ENCODE results near the gene ZBTB46.
"Not testable (repeated sequence)": the region's sequence is repeated elsewhere in the genome, so short reads cannot be mapped to it uniquely, and the experiment has no call there.

The ZBTB46 gene

GRCh38 chr20:63830841-63831588 is at the start of gene ZBTB46:
ZBTB46 (minus strand) TSS chr20:63831264; CDS start chr20:63790757, 40,507 bp downstream.
- no peak for DNase-seq (ENCODE audit: low read depth)

GRCh38 chr20:63878899-63879663 is 48.0 kb upstream of the ZBTB46 start:
- DNase-seq (ENCODE audit: low read depth), result no peak

- no peak for DNase-seq (ENCODE audit: low read depth)
Measured at GRCh38 chr20:63877755-63878470, 46.8 kb upstream of the ZBTB46 start.

- DNase-seq (ENCODE audit: low read depth), result no peak
Measured at GRCh38 chr20:63876489-63877036, 45.5 kb upstream of the ZBTB46 start.

- DNase-seq (ENCODE audit: low read depth), result not testable (repeated sequence)
Measured at GRCh38 chr20:63874241-63874640, 43.2 kb upstream of the ZBTB46 start.

- peak; percentile 70 for DNase-seq (ENCODE audit: low read depth)
Measured at GRCh38 chr20:63873477-63873971, 42.5 kb upstream of the ZBTB46 start.

- no peak for DNase-seq (ENCODE audit: low read depth)
Measured at GRCh38 chr20:63868264-63868663, 37.2 kb upstream of the ZBTB46 start.

- not testable (repeated sequence) for DNase-seq (ENCODE audit: low read depth)
Measured at GRCh38 chr20:63867042-63867441, 36.0 kb upstream of the ZBTB46 start.

- DNase-seq (ENCODE audit: low read depth), result peak; percentile 97
Measured at GRCh38 chr20:63864978-63865640, 34.0 kb upstream of the ZBTB46 start, which contains the start of gene TPD52L2. TPD52L2 (plus strand) TSS chr20:63865270; CDS start chr20:63865366, 96 bp downstream.

- DNase-seq (ENCODE audit: low read depth), result no peak
Measured at GRCh38 chr20:63864545-63864977, 33.5 kb upstream of the ZBTB46 start.

GRCh38 chr20:63863798-63864544 is 32.9 kb upstream of the ZBTB46 start:
- DNase-seq (ENCODE audit: low read depth), result peak; percentile 72

- no peak for DNase-seq (ENCODE audit: low read depth)
Measured at GRCh38 chr20:63863021-63863797, 32.1 kb upstream of the ZBTB46 start.

GRCh38 chr20:63861981-63862901 is 31.2 kb upstream of the ZBTB46 start:
- DNase-seq (ENCODE audit: low read depth), result no peak

- no peak for DNase-seq (ENCODE audit: low read depth)
Measured at GRCh38 chr20:63861365-63861934, 30.4 kb upstream of the ZBTB46 start, which contains the start of gene ABHD16B. ABHD16B (plus strand) TSS chr20:63861498; CDS start chr20:63861541, 43 bp downstream.

GRCh38 chr20:63860325-63861051 is 29.4 kb upstream of the ZBTB46 start:
- no peak for DNase-seq (ENCODE audit: low read depth)

- DNase-seq (ENCODE audit: low read depth), result no peak
Measured at GRCh38 chr20:63859166-63859699, 28.2 kb upstream of the ZBTB46 start.
